HG03460 (cell line): ENCODE data around the gene ATF6.

ENCODE experiments used
- ATAC-seq: cut with Tn5 transposase; IDR thresholded peaks from one replicate; pipeline ENCODE4 v1.9.1; 2021; ENCODE audit not compliant: unreplicated experiment

ATF6 gene

DNA sequence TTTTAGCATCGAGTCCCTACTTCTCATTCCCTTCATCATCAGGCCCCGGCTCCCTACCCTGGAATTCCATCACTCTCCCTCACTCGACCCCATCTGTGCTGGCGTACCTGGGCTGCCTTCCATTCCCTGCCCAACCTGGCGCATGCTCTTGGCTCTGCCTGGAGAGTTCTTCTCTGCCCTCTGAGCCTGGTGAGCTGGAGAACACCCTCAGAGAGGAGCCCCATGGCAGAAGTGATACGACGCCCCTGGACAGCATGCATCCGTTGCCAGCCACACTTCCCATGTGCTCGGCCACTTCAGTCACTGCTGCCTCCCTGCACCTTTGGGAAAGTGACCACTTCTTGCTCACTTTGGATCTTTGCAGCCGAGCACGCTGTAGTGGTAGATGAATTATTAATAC is 227.5 kb downstream of the ATF6 start:
- ATAC-seq = no peak

- ATAC-seq = no peak
Observed at GRCh38 chr1:161994175-161994668, 228.1 kb downstream of the ATF6 start.

GRCh38 chr1:161997152-161997551 is 231.0 kb downstream of the ATF6 start:
- ATAC-seq = no peak

DNA sequence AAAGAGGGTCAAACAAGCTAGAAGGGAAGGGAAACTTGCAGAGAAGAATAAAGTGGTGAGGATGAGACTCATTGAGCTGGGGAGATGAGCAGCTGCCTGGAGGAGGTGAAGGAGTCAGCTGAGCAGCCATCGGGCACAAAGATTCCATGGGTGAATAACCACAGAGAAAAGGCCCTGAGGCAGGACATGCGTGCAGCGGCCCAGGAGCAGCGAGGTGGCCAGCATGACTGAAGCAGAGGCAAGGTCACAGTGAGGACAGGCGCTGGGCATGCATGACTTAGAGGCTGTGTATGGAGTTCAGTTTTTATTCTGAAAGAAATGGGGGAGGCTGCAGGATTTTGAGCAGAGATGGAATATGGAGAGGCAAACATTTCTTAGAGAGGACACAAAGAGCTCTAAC is 232.7 kb downstream of the ATF6 start:
- ATAC-seq = no peak

GRCh38 chr1:161999301-162000052 is 233.4 kb downstream of the ATF6 start:
- no peak for ATAC-seq

- ATAC-seq = no peak
Observed at GRCh38 chr1:162000053-162000420, 233.9 kb downstream of the ATF6 start.

DNA sequence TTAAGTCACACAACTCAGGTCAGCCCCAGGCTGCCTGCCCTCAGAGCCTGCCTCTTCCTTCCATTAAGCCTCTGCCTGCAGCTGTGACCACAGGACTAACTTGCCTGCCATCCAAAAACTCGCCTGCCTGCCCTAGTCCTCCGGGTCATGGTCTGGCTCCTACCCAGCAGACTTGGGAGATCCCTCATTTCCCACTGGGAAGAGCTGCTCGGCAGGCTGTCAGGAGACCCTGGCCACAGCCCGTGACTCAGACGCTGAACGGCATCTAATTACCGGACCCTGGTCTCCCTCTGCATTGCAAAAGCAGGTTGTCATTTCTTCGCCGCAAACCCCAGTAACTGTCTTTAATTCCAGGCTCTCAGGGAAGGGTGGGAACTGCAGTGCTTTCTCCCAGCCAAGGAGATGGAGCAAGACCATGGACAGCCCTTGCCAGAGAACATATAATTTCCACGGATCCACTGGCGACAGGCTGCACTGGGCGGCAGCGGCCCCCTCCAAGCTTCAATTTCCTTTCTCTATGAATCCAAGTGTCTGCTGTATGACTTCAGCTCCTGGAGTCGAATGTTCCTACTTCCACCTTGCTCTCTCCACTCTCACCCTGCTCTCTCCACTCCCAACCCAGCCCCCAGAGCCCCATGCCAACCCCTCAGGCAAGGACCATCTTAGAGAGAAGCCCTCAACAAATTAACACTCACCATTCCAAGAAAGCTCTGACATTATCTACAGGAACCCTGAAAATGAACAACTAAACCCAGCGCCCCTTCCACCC is 237.1 kb downstream of the ATF6 start:
- no peak for ATAC-seq

- ATAC-seq = no peak
Observed at GRCh38 chr1:162003830-162004215, 237.7 kb downstream of the ATF6 start.

DNA sequence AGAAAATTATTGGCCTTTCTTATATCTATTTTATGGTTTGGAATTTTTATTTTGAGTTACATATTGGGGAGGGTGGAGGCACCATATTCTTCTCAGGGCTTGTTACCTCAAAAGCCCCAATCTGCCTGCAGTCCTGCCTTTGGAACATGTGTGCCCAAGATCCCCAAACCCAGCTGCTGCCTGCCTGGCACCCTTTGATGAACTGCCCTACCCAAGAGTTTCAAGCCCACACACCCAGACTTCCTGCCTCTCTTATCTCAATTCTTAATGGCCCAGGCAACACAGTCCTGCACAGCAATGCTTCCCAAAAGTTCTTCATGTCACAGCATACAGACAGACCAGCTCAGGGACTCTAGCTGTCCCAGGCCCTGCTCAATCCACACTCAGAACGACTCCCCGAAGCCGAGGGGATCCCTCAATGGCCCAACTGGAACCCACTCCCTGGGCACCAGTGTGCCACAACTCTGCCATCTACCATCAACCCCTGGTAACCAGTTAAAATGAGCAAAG is 238.4 kb downstream of the ATF6 start:
- ATAC-seq = no peak

GRCh38 chr1:162006081-162006480 is 240.0 kb downstream of the ATF6 start:
- no peak for ATAC-seq

DNA sequence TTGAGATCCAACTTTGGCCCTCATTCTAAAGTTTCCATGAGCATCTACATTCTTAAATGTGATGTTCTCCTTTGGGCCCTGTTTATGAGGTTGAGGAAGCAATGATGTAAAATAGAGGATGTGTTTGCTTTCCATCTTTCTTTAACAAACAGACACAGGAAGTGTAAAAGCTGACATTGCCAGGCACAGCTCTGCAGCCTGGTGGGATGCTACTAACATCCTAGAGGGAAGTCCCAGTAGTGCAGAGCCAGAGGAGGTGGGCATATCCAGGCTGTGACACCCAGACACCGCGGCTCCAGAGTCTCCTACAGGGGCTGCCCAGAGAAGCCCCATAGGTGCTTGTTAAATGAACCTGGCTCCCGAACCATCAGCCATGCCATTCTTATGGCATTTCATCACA is 241.3 kb downstream of the ATF6 start:
- ATAC-seq = no peak

DNA sequence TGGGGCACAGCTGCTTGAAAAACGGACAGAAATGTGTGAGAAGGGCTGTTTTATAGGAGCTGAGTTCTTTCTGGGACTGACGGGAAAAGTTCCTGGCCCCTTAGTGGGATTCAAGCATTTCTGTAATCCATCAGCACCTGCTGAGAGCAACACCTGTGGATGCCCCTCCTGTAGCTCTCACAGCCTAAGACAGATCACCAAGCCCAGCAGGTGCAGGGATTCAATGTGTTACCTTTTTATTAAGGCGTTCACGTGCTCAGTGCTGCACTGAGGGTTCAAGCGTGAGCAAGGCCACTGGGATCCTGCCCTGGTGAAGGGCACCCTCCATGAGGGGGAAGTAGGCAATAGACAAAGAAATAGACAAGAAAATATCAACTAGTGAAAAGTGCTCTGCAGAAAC is 242.7 kb downstream of the ATF6 start:
- ATAC-seq = no peak

- ATAC-seq = no peak
Observed at GRCh38 chr1:162009501-162010174, 243.5 kb downstream of the ATF6 start.

DNA sequence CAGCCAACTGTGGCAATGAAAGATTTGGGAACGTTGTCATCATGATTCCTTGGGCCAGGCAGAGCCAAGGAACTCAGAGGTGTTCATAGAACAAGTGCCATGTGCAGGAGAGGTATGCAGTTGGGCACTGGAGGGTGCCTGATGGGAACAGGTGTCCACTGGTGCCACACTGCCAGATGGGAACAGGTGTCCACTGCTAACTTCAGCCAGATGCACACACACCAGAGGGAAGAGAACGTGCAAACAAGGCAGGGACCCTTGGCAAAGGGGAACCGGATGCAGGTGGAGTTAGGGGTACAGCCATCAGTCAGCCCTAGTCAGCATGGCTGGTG is 244.0 kb downstream of the ATF6 start:
- ATAC-seq = no peak

DNA sequence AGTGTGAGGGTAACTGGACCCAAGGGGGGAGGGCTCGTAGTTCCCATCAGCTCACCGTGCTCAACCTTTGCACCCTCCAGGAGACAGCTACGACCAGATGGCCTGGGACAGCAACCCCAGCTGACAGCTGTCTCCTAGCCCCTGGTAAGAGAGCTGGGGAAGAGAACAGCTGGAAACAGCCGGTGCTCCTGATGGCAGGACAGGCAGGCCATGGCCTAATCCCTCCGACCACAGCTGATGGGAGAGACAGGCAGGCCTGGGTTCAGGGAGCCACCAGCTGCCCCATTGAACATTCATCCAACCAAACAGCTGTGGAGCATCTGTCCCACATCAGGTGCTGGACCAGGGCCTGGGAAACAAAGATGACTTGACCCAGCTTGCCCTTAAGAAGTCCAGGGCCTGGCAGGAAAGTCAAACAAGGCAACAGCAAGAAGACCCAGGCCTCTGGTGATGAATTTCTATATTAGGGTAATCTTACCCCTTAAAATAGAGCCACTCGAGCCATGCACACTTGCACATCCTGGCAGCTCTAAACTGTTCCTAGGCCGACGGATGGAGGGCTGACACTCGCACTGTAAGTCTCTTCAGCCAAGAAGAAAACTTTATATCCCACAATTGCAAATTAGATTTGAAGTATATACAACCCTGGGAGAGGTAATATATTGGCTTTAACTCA is 245.4 kb downstream of the ATF6 start:
- no peak for ATAC-seq

- ATAC-seq = no peak
Observed at GRCh38 chr1:162013289-162013688, 247.2 kb downstream of the ATF6 start.
